Mesodermal cell (in vitro differentiated cells): ENCODE data around the gene PPP3CA.
"Not testable (repeated sequence)": the region's sequence is repeated elsewhere in the genome, so short reads cannot be mapped to it uniquely, and the experiment has no call there.

Experiments used
- H3K27ac ChIP-seq: 2 replicates; pipeline ENCODE4 v1.7.0; 2013; ENCODE audit warnings: mild to moderate bottlenecking, low read depth, low read length, moderate library complexity; ENCODE audit not compliant: severe bottlenecking
- H3K36me3 ChIP-seq: 2 replicates; pipeline ENCODE4 v1.7.1; 2013; ENCODE audit warnings: mild to moderate bottlenecking, low read length, moderate library complexity; ENCODE audit not compliant: control insufficient read depth, insufficient read depth
- H3K4me1 ChIP-seq: one replicate; pipeline ENCODE4 v1.7.1; 2013; ENCODE audit warnings: mild to moderate bottlenecking, low read length; ENCODE audit not compliant: insufficient read depth, control insufficient read depth, poor library complexity, severe bottlenecking
- H3K4me3 ChIP-seq: 2 replicates; pipeline ENCODE4 v1.7.0; 2013; ENCODE audit warnings: low read length, control low read depth, mild to moderate bottlenecking; ENCODE audit not compliant: insufficient read depth, poor library complexity, severe bottlenecking; ENCODE audit errors: extremely low read depth
- H3K9me3 ChIP-seq: 2 replicates; pipeline ENCODE4 v1.7.1; 2013; ENCODE audit warnings: mild to moderate bottlenecking, low read length, moderate library complexity; ENCODE audit not compliant: control insufficient read depth
- WGBS, 2 experiments: methylation state at CpG; one replicate each; pipeline ENCODE4 v1.1.5; 2013; ENCODE audit warnings: missing lambda C conversion rate in 2 of 2; ENCODE audit not compliant: insufficient coverage in 2 of 2; 5-methylcytosine and 5-hydroxymethylcytosine counted together

Gene PPP3CA

DNA sequence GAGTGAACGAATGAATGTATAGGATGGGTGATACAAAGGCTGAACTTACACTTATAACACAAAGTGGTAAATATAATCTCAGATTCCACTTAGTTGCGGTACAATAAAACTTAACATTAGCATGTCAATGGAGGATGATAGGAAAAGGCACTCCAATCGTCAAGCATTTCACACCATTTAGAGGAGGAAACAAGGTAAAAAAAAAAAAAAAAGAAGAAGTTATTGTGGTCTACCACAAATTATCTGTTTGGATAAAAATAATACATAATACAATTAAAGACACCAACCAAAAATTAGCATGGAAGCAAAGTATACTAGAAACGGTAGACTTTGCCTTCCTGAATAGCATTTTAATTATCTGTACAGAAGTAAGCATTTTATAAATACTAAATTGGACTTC lies 205.5 kb downstream of the PPP3CA start:
- Histone ChIP-seq H3K4me3 (no peak overlapping the region), H3K4me1 (no peaks in the 10 kb centered on the region), H3K27ac (no peak overlapping the region), H3K9me3 (no peaks in the 10 kb centered on the region), H3K36me3 (no peaks in the 10 kb centered on the region)
- WGBS, 2 experiments, result no CpG with 5 or more reads among the region's 4 CpGs

GRCh38 chr4:101141230-101141629 lies 206.1 kb downstream of the PPP3CA start:
- WGBS, 2 experiments, result 96 to 98% methylated on average over 4 to 5 of the region's 5 CpGs
- Histone ChIP-seq H3K4me3 (no peak overlapping the region), H3K4me1 (no peaks in the 10 kb centered on the region), H3K36me3 (no peaks in the 10 kb centered on the region), H3K27ac (no peak overlapping the region), H3K9me3 (no peaks in the 10 kb centered on the region)

DNA sequence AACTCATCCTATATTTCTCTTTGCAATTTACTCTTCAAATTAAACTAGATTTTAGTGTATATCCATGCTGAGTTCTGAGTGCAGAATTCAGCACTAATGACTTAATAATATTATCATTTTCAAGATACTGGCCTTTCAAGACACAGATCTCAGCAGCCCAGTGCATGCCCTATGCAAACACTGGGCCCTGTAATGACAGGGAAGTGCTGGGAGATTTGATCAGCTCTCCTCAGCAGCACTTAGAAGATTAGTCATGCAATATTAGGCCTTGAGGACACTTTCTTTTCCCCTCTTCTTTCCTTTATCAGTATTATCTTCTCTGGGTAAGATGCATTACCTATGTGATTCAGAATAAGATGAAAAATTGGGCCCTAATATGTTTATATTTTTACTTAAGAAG lies 207.1 kb downstream of the PPP3CA start:
- Histone ChIP-seq H3K36me3 (no peaks in the 10 kb centered on the region), H3K9me3 (no peaks in the 10 kb centered on the region), H3K4me3 (no peak overlapping the region), H3K4me1 (no peaks in the 10 kb centered on the region), H3K27ac (no peak overlapping the region)

DNA sequence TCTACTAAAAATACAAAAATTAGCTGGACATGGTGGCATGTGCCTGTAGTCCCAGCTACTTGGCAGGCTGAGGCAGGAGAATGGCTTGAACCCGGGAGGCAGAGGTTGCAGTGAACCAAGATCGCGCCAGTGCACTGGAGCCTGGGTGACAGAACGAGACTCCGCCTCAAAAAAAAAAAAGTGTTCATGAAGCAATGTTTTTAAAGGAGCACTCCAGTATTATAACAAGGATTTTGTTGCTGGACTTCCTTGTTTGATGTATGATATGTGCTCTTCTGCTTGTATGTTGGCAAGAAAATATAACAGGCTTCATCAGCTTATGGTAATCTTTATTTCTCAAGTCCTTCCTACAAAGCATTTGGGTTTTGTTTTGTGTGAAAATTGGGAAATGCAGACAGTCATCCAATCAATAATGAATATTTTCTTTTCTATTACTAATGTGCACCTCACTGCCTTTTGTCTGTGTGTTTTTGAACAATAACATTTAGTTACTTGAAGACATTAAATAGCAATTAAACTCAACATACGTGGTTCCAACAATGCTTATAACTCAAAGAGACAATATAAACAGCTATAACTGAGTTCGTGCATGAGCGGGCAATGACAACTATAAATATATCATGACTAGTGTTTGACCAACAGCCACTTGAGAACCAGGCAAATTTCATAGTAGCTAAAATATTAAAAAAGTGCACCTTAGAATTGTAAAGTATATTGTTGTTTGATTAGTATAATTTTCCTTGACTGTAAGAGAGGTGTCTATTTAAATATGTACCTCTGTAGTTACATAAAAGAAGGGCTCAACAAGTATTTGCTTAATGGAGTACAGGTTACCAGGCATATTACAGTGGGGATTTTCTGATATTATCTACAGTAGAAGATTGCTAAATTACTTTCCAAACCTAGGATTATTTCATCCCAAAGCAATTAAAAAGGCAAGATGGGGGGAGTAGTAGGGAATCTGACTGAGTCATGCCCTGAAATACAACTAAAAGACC lies 210.7 kb downstream of the PPP3CA start:
- Histone ChIP-seq H3K9me3 (no peaks in the 10 kb centered on the region), H3K4me1 (no peaks in the 10 kb centered on the region), H3K27ac (no peak overlapping the region), H3K4me3 (no peak overlapping the region), H3K36me3 (no peaks in the 10 kb centered on the region)
- WGBS, 2 experiments, result 92 to 100% methylated on average over 3 to 6 of the region's 8 CpGs

GRCh38 chr4:101135371-101136010 lies 211.8 kb downstream of the PPP3CA start:
- no peaks in the 10 kb centered on the region for H3K9me3 ChIP-seq
- no peak overlapping the region for H3K27ac ChIP-seq
- no peaks in the 10 kb centered on the region for H3K4me1 ChIP-seq
- no peaks in the 10 kb centered on the region for H3K36me3 ChIP-seq
- no peak overlapping the region for H3K4me3 ChIP-seq
- WGBS, 2 experiments, result 63 to 82% methylated on average over 1 to 2 of the region's 3 CpGs

DNA sequence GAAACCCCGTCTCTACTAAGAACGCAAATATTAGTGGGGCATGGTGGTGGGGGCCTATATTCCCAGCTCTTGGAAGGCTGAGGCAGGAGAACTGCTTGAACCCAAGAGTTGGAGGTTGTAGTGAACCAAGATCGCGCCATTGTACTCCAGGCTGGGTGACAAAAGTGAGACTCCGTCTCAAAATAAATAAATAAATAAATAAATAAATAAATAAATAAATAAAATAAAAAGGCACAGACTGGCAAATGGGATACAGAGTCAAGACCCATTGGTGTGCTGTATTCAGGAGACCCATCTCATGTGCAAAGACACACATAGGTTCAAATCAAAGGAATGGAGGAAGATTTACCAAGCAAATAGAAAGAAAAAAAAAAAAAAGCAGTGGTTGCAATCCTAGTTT lies 216.3 kb downstream of the PPP3CA start:
- not testable (repeated sequence) for H3K4me3 ChIP-seq, H3K36me3 ChIP-seq, H3K9me3 ChIP-seq, H3K27ac ChIP-seq, H3K4me1 ChIP-seq
- 90 to 100% methylated on average over 2 of the region's 5 CpGs for WGBS, 2 experiments

DNA sequence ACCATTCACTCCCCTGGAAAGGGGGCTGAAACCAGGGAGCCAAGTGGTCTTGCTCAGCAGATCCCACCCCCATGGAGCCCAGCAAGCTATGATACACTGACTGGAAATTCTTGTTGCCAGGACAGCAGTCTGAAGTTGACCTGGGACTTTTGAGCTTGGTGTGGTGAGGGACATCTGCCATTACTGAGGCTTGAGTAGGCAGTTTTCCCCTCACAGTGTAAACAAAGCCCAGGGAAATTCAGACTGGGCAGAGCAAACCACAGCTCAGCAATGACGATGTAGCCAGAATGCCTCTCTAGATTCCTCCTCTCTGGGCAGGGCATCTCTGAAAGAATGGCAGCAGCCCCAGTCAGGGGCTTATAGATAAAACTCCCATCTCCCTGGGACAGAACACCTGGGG lies 218.4 kb downstream of the PPP3CA start:
- not testable (repeated sequence) for H3K4me3 ChIP-seq, H3K4me1 ChIP-seq, H3K27ac ChIP-seq, H3K9me3 ChIP-seq, H3K36me3 ChIP-seq
- WGBS, 2 experiments, result 83 to 100% methylated on average over 1 of the region's 1 CpG

GRCh38 chr4:101128473-101128872 lies 218.9 kb downstream of the PPP3CA start:
- H3K9me3 ChIP-seq, result no peaks in the 10 kb centered on the region
- no peak overlapping the region for H3K27ac ChIP-seq
- no peak overlapping the region for H3K4me3 ChIP-seq
- no peaks in the 10 kb centered on the region for H3K36me3 ChIP-seq
- 91 to 94% methylated on average over 8 of the region's 10 CpGs for WGBS, 2 experiments
- H3K4me1 ChIP-seq, result no peaks in the 10 kb centered on the region

- no peak overlapping the region for H3K27ac ChIP-seq
Observed at GRCh38 chr4:101127176-101127790, 220.0 kb downstream of the PPP3CA start.

DNA sequence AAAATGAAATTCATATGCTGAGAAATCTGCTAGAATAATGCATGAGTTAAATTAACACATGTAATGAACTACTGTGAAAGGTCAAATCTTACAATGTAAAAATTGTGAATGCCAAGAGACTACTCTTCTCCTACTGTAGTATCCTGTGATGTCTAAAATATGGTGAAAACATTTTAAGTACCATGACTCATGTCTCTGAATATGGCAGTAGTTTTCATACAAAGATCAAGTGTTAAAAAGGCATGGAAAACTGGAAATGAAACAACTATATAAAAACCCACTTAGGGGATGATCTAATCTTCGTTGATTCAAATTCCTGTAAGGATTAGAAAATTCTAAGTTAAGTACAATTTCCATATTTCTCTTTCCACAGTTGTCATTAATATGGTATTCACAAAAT lies 221.3 kb downstream of the PPP3CA start:
- no peaks in the 10 kb centered on the region for H3K36me3 ChIP-seq
- no peak overlapping the region for H3K4me3 ChIP-seq
- H3K4me1 ChIP-seq, result no peaks in the 10 kb centered on the region
- WGBS, 2 experiments, result no CpG with 5 or more reads among the region's 1 CpG
- H3K27ac ChIP-seq, result no peak overlapping the region
- no peaks in the 10 kb centered on the region for H3K9me3 ChIP-seq

More at GRCh38 chr4:101127176-101127790, 220.0 kb downstream of the PPP3CA start:
- H3K4me3 ChIP-seq, result no peak overlapping the region
- WGBS, 2 experiments, result no CpG with 5 or more reads among the region's 3 CpGs
- H3K36me3 ChIP-seq, result no peaks in the 10 kb centered on the region
- H3K9me3 ChIP-seq, result no peaks in the 10 kb centered on the region
- no peaks in the 10 kb centered on the region for H3K4me1 ChIP-seq
